ENCODE results near the gene GFPT2. TPM values are rescaled to one million over a fixed set of nuclear protein-coding genes. Genes with fewer than 3 reads are reported as not detected.

The GFPT2 gene
- total and polyA plus RNA-seq, 10 of the 15 experiments (the other 5 are each of a cell fraction or from before 2014, with no cell fraction given): 0.05 to 0.33 (median 0.11) TPM; not detected in 4

DNA sequence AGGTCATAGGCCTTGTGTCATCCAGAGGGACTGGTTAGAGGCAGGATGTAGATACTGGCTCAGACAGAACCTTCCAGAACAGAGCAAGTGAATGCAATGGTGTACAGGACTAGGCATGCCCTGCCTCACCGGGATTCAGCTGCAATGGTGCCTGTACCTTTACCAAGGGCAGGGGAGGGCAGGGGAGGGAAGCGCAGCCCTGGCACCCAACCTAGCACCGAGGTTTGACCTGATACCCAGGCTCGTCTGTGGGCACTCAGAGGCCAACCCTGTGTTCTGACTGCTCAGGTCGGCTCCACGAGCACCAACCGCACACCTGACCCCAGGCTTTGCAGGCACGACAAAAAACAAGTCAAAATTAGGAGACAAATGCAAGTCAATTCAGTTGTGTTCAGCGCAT, 47.3 kb upstream of the GFPT2 start:
- intact Hi-C loops (cut with micrococcal nuclease; ENCODE audit: unreplicated experiment): no loop called here
- POLR2A ChIA-PET: no interaction called here
- no peaks in the 10 kb centered on the region; a peak in 1 of 4 replicates for H3K27me3 ChIP-seq (replicated peaks in 1 of 2; ENCODE audit: control insufficient read depth in 2 of 2, insufficient read depth in 2 of 2, low read length in 1 of 2)
- no peak overlapping the region for H3K4me2 ChIP-seq (ENCODE audit: control insufficient read depth, insufficient read depth)
- DNase-seq (ENCODE audit: low read depth, low spot score) (no peak), ATAC-seq (no peak), FAIRE-seq (no peak)
- 11% methylated on average over 9 of the region's 9 CpGs for WGBS (ENCODE audit: insufficient coverage, insufficient replicate concordance, low lambda C conversion rate, missing lambda C conversion rate)
- no peak overlapping the region for H3K4me3 ChIP-seq
- no peak for TF ChIP-seq GATAD2B (conservative IDR thresholded peaks at IDR 0.05; ENCODE audit: low read depth)
- no peak for TF ChIP-seq NR2F1 (conservative IDR thresholded peaks at IDR 0.05)
- no peak for TF ChIP-seq POU2F2 (IDR thresholded peaks at IDR 0.05; ENCODE audit: borderline replicate concordance, low read depth, low read length)
- TF ChIP-seq NRF1 (conservative IDR thresholded peaks at IDR 0.05; ENCODE audit: low read depth, low read length): no peak
- TF ChIP-seq ZBTB33 (IDR thresholded peaks at IDR 0.05): no peak
- TF ChIP-seq RFX5 (IDR thresholded peaks at IDR 0.05; ENCODE audit: low read depth, low read length): no peak
- TF ChIP-seq, protein P1, sequence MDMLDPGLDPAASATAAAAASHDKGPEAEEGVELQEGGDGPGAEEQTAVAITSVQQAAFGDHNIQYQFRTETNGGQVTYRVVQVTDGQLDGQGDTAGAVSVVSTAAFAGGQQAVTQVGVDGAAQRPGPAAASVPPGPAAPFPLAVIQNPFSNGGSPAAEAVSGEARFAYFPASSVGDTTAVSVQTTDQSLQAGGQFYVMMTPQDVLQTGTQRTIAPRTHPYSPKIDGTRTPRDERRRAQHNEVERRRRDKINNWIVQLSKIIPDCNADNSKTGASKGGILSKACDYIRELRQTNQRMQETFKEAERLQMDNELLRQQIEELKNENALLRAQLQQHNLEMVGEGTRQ (IDR thresholded peaks at IDR 0.05; ENCODE audit: borderline replicate concordance, low read depth, low read length): no peak
- no peak for TF ChIP-seq ZNF592 (IDR thresholded peaks at IDR 0.05)
- TF ChIP-seq SPI1 (IDR thresholded peaks at IDR 0.05; ENCODE audit: borderline replicate concordance, insufficient read depth, low read depth, low read length): no peak
- no peak for TF ChIP-seq EGR1 (IDR thresholded peaks at IDR 0.05; ENCODE audit: borderline replicate concordance in 1 of 2, low read depth in 2 of 2, low read length in 2 of 2)
- no peak for TF ChIP-seq BRCA1 (IDR thresholded peaks at IDR 0.05; ENCODE audit: low read depth, low read length)
- no peak for TF ChIP-seq PRDM15 (CRISPR knock-in tag; IDR thresholded peaks at IDR 0.05)
- no peak for TF ChIP-seq PAX5 (IDR thresholded peaks at IDR 0.05; ENCODE audit: borderline replicate concordance, low read depth, low read length)
- in situ Hi-C loops (cut with MboI): no loop called here
- H4K20me1 ChIP-seq (ENCODE audit: control insufficient read depth, insufficient read depth): no peaks in the 10 kb centered on the region
- H3K27ac ChIP-seq (ENCODE audit: control insufficient read depth, insufficient read depth): no peak overlapping the region
- no peaks in the 10 kb centered on the region for H3K4me1 ChIP-seq (ENCODE audit: control insufficient read depth, insufficient read depth, low read length)
- H3K9me3 ChIP-seq (replicated peaks; ENCODE audit: control insufficient read depth, insufficient read depth, low read length): no peaks in the 10 kb centered on the region
- no peaks in the 10 kb centered on the region for H3K36me3 ChIP-seq (ENCODE audit: control insufficient read depth in 2 of 2, insufficient read depth in 2 of 2, low read length in 1 of 2)
- RAD21 ChIA-PET (ENCODE audit: unreplicated experiment): no interaction called here
- H2AFZ ChIP-seq (ENCODE audit: control insufficient read depth, low read depth, low read length): no peak overlapping the region
- H3K79me2 ChIP-seq (ENCODE audit: control insufficient read depth, insufficient read depth, low read length): no peaks in the 10 kb centered on the region
- no TSS peak for BruUV-seq (replicated peaks)
- SMC1A ChIA-PET (ENCODE audit: uncharacterized antibody, unreplicated experiment): no interaction called here
- no peak overlapping the region for H3K9ac ChIP-seq (ENCODE audit: control insufficient read depth, insufficient read depth, low read length)
- CTCF ChIA-PET: no interaction called here

Measured in GM12878 (cell line).